Right atrium auricular region (tissue), 2 donors: ENCODE results near the gene ACADVL. TPM values are rescaled to one million over a fixed set of nuclear protein-coding genes. Genes with fewer than 3 reads are reported as not detected.
A peak's percentile ranks its signal among the peaks of the same experiment; 100 is the strongest.

ENCODE experiments used
- DNase-seq: peaks from one replicate; pipeline ENCODE4 v3.0.0-alpha.2; 2019; ENCODE audit warnings: low spot score
- H3K27ac ChIP-seq, 2 donors: fragments of 200-600 bp; sonication (generic); 1 replicate in 1 of 2; 2 replicates in 1 of 2; pipeline ENCODE4 v1.5.1; 2016 to 2019
- H3K27me3 ChIP-seq, 2 donors: fragments of 200-600 bp; sonication (generic); one replicate each; pipeline versions ENCODE4 v1.5.1 to v1.6.0; 2017 to 2019
- H3K36me3 ChIP-seq: fragments of 200-600 bp; sonication (generic); one replicate; pipeline ENCODE4 v1.5.1; 2016
- H3K4me1 ChIP-seq, 2 donors: fragments of 200-600 bp; sonication (generic); one replicate each; pipeline versions ENCODE4 v1.5.1 to v1.6.0; 2017 to 2019
- H3K4me3 ChIP-seq, 2 donors: fragments of 200-600 bp; sonication (generic); 1 replicate in 1 of 2; 2 replicates in 1 of 2; pipeline ENCODE4 v1.5.1; 2017 to 2019; ENCODE audit warnings: mild to moderate bottlenecking in 1 of 2, moderate library complexity in 1 of 2
- H3K9me3 ChIP-seq, 2 donors: fragments of 200-600 bp; sonication (generic); one replicate each; pipeline ENCODE4 v1.5.1; 2019
- total RNA-seq, 2 donors: library from RNA; depleted of rRNA; stranded (reverse); fragments of >200 nt; gene quantifications; one replicate each; pipeline ENCODE4 v1.1.0, GENCODE V29; 2016
- TF ChIP-seq, protein P1 (sequence below), 2 donors: fragments of 200-600 bp; sonication (generic); IDR thresholded peaks; one replicate each; pipeline ENCODE4 v1.5.1; 2019; ENCODE audit warnings: antibody characterized with exemption in 2 of 2

ACADVL gene
- total RNA-seq, 2 donors from 2014 or later, result 695 to 758 TPM

DNA sequence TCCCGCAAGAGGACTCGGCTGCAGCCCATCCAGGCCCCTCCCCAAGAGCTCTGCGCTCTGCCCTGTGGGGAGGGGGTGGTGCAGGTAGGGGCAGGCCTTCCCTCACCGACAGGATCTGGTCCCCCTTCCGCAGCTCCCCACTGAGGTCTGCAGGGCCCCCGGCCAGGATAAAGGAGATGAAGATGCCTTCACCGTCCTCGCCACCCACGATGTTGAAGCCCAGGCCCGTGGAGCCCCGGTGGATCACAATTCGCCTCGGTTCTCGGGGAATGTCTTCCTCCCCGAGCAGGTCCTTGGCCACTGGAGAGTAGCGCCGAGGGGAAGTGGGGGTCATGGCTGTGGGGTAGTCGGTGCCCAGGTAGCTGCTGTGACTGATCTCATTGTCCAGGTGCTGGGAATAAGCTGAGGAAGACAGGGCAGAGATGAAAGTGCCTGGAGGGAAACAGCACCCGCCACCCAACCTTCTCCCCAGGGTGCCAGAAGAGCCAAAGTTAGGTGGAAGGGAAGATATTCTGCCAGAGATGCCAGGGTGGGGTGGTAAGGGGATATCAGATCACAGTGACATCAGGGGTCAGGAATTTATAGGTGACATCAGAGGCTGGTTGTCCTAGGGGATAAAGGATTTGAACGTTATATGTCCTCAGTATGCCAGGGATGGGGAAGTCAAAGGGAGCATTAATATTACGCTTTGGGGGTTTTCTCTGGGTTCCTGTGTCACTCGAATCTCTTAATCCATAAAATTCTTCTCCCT lies 22.9 kb upstream of the ACADVL start:
- TF ChIP-seq, protein P1, sequence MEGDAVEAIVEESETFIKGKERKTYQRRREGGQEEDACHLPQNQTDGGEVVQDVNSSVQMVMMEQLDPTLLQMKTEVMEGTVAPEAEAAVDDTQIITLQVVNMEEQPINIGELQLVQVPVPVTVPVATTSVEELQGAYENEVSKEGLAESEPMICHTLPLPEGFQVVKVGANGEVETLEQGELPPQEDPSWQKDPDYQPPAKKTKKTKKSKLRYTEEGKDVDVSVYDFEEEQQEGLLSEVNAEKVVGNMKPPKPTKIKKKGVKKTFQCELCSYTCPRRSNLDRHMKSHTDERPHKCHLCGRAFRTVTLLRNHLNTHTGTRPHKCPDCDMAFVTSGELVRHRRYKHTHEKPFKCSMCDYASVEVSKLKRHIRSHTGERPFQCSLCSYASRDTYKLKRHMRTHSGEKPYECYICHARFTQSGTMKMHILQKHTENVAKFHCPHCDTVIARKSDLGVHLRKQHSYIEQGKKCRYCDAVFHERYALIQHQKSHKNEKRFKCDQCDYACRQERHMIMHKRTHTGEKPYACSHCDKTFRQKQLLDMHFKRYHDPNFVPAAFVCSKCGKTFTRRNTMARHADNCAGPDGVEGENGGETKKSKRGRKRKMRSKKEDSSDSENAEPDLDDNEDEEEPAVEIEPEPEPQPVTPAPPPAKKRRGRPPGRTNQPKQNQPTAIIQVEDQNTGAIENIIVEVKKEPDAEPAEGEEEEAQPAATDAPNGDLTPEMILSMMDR (IDR thresholded peaks at IDR 0.05), result no peak
- no peak for DNase-seq
- Histone ChIP-seq H3K4me1 (no peaks in the 10 kb centered on the region), H3K36me3 (peaks cover 49% of the 10 kb centered on the region), H3K9me3 (no peaks in the 10 kb centered on the region), H3K4me3 (no peak overlapping the region), H3K27ac (no peak overlapping the region), H3K27me3 (no peaks in the 10 kb centered on the region)

GRCh38 chr17:7203391-7203790 lies 16.3 kb upstream of the ACADVL start:
- Histone ChIP-seq H3K27ac (no peak overlapping the region), H3K4me3 (no peak overlapping the region), H3K27me3 (no peaks in the 10 kb centered on the region), H3K36me3 (peaks cover 26% of the 10 kb centered on the region), H3K4me1 (peaks cover 0 to 24% of the 10 kb centered on the region in 2 donors), H3K9me3 (no peaks in the 10 kb centered on the region)
- no peak for DNase-seq
- TF ChIP-seq, protein P1 (IDR thresholded peaks at IDR 0.05), result no peak

DNA sequence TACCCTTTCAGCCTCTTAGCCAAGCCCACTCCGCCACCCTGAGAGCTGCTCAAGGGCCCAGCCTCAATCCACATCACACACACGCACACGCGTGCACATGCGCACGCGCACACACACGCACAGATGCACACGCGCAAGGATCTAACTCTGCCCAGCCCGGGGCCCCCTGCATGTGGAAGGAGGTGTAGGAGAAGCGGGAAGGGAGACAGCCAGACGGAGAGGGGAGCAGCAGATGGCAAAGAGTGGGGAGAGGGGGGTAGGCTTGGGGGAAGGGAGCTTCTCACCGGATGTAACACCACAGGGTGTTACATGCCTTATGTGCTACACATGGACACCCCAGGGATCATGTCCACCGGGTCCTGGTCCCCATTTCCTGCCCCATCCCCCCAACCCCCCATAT lies 15.4 kb upstream of the ACADVL start:
- Histone ChIP-seq H3K27me3 (no peaks in the 10 kb centered on the region), H3K36me3 (peaks cover 26% of the 10 kb centered on the region), H3K27ac (peak overlapping the region; percentile 57 to 60), H3K4me1 (peaks cover 0 to 24% of the 10 kb centered on the region in 2 donors), H3K9me3 (no peaks in the 10 kb centered on the region), H3K4me3 (peak overlapping the region; percentile 40 to 57)
- TF ChIP-seq, protein P1 (IDR thresholded peaks at IDR 0.05), result no peak
- no peak for DNase-seq

- TF ChIP-seq, protein P1 (IDR thresholded peaks at IDR 0.05), result no peak
- peak overlapping the region; percentile 40 to 57 for H3K4me3 ChIP-seq
- peak; percentile 89 for DNase-seq
These were observed 14.8 kb upstream of the ACADVL start for GRCh38 chr17:7204828-7205461.

DNA sequence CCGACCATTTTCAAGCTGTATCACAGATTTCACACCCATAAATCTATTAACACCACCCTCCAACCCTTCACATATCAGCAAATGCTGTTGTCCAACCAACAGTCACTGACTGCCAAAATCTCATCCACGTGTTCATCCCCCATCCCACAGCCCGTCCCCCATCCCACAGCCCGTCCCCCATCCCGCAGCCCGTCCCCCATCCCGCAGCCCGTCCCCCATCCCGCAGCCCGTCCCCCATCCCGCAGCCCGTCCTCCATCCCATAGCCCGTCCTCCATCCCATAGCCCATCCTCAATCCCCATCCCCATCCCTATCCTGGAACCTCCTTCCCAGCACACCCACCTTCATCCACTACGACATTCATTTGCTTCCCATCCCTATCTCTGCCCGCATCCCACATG lies 14.2 kb upstream of the ACADVL start:
- Histone ChIP-seq H3K36me3 (peaks cover 26% of the 10 kb centered on the region), H3K4me1 (peaks cover 0 to 24% of the 10 kb centered on the region in 2 donors), H3K27me3 (no peaks in the 10 kb centered on the region), H3K9me3 (no peaks in the 10 kb centered on the region), H3K27ac (peak overlapping the region; percentile 57 to 60), H3K4me3 (peak overlapping the region; percentile 40 to 57)
- no peak for DNase-seq
- TF ChIP-seq, protein P1 (IDR thresholded peaks at IDR 0.05), result no peak

More at GRCh38 chr17:7204828-7205461, 14.8 kb upstream of the ACADVL start:
- Histone ChIP-seq H3K27ac (peak overlapping the region; percentile 57 to 60), H3K4me1 (peaks cover 0 to 24% of the 10 kb centered on the region in 2 donors), H3K27me3 (no peaks in the 10 kb centered on the region), H3K9me3 (no peaks in the 10 kb centered on the region), H3K36me3 (peaks cover 26% of the 10 kb centered on the region)
